Uterus (tissue), 4 donors: ENCODE results near the gene YPEL5. TPM values are rescaled to one million over a fixed set of nuclear protein-coding genes. Genes with fewer than 3 reads are reported as not detected.

Experiments
- DNase-seq, 2 donors: peaks; one replicate each; pipeline ENCODE4 v3.0.0-alpha.2; 2019 to 2020
- H3K27ac ChIP-seq, 2 donors: fragments of 200-600 bp; sonication (generic); 1 replicate in 1 of 2; 2 replicates in 1 of 2; pipeline ENCODE4 v1.5.1; 2016 to 2018
- H3K27me3 ChIP-seq, 2 donors: fragments of 200-600 bp; sonication (generic); one replicate each; pipeline ENCODE4 v1.5.1; 2018 to 2019; ENCODE audit warnings: control low read depth in 1 of 2
- H3K36me3 ChIP-seq, 2 donors: fragments of 200-600 bp; sonication (generic); one replicate each; pipeline ENCODE4 v1.5.1; 2019; ENCODE audit warnings: control low read depth in 1 of 2
- H3K4me1 ChIP-seq, 2 donors: fragments of 200-600 bp; sonication (generic); one replicate each; pipeline ENCODE4 v1.5.1; 2018 to 2019; ENCODE audit warnings: control low read depth in 1 of 2
- H3K4me3 ChIP-seq, 2 donors: fragments of 200-600 bp; sonication (generic); 1 replicate in 1 of 2; 2 replicates in 1 of 2; pipeline ENCODE4 v1.5.1; 2018 to 2019; ENCODE audit warnings: mild to moderate bottlenecking in 1 of 2
- H3K9me3 ChIP-seq, 2 donors: fragments of 200-600 bp; sonication (generic); one replicate each; pipeline ENCODE4 v1.5.1; 2019; ENCODE audit warnings: control low read depth in 1 of 2
- POLR2A ChIP-seq, 2 donors: fragments of 450-650 bp; IDR thresholded peaks; one replicate each; pipeline ENCODE4 v1.6.1; 2016; ENCODE audit warnings: antibody characterized with exemption in 2 of 2, mild to moderate bottlenecking in 1 of 2, moderate library complexity in 1 of 2
- intact Hi-C: fragments of 100-400 bp; cut with DNase I; formaldehyde crosslinking; loops from one replicate; pipeline ENCODE4 v1.15.1; 2023; ENCODE audit warnings: low total_unique reads
- total RNA-seq, 4 donors: library from RNA; depleted of rRNA in 3 of 4; stranded (reverse); fragments of >200 nt in 3 of 4; gene quantifications; one replicate each; pipeline versions ENCODE4 v1.1.0 to v1.2.4, GENCODE V29; 2014 to 2023
- TF ChIP-seq, protein P1 (sequence below), 4 experiments: fragments of 200-600 bp in 2 of 4; fragments of 450-650 bp in 2 of 4; sonication (generic) in 2 of 4; IDR thresholded peaks; one replicate each; pipeline ENCODE4 v1.5.1; 2016 to 2019; ENCODE audit warnings: antibody characterized with exemption in 4 of 4, mild to moderate bottlenecking in 2 of 4, moderate library complexity in 1 of 4
- donor health status: DM: yes; HTN: yes; CAD: no.

YPEL5 gene
- total RNA-seq, 4 donors from 2014 or later = 79.1 to 131 (median 104) TPM

- DNase-seq = no peak
- no peak overlapping the region for H3K4me3 ChIP-seq
- H3K27me3 ChIP-seq = no peaks in the 10 kb centered on the region
- H3K4me1 ChIP-seq = no peaks in the 10 kb centered on the region
- no peak for TF ChIP-seq POLR2A (IDR thresholded peaks at IDR 0.05)
- TF ChIP-seq, protein P1, sequence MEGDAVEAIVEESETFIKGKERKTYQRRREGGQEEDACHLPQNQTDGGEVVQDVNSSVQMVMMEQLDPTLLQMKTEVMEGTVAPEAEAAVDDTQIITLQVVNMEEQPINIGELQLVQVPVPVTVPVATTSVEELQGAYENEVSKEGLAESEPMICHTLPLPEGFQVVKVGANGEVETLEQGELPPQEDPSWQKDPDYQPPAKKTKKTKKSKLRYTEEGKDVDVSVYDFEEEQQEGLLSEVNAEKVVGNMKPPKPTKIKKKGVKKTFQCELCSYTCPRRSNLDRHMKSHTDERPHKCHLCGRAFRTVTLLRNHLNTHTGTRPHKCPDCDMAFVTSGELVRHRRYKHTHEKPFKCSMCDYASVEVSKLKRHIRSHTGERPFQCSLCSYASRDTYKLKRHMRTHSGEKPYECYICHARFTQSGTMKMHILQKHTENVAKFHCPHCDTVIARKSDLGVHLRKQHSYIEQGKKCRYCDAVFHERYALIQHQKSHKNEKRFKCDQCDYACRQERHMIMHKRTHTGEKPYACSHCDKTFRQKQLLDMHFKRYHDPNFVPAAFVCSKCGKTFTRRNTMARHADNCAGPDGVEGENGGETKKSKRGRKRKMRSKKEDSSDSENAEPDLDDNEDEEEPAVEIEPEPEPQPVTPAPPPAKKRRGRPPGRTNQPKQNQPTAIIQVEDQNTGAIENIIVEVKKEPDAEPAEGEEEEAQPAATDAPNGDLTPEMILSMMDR (IDR thresholded peaks at IDR 0.05) = no peak
- H3K27ac ChIP-seq = no peak overlapping the region
- no peaks in the 10 kb centered on the region for H3K36me3 ChIP-seq
- H3K9me3 ChIP-seq = no peaks in the 10 kb centered on the region
- intact Hi-C loops = no loop called here
Observed at GRCh38 chr2:30112561-30112960, 34.2 kb upstream of the YPEL5 start.

DNA sequence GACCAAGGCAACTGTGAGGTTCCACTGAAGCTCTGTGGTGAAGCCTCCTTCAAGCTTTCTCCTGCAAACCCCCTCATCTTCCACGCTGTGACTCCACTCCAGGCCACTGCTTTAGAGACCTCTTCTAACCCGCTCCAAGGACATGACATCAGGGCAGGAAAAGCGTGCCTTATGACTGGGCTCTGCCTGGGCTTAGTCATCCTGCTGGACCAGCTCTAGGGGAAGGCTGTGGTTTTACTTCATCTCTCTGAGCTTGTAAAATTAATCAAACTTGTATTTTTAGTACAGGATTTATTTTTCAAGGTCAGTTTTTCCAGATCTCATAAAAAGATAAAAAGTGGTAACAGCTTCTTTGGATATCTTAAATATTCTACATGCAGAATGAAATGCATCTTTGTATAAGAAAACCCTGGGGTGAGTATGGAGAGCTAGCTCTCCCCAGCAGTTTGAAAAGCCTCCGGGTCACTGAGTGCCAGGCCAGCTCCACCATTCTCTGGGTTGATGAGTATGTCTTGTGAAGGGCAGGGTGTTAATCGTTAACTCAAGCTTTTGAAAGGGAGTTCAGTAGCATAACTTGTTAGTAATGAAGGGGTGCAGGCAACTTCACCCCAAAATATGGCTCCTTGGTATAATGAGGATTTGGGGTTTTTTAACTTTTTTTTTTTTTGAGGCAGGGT, 33.1 kb upstream of the YPEL5 start:
- Histone ChIP-seq H3K36me3 (no peaks in the 10 kb centered on the region), H3K4me1 (no peaks in the 10 kb centered on the region), H3K4me3 (no peak overlapping the region), H3K27me3 (no peaks in the 10 kb centered on the region), H3K27ac (no peak overlapping the region), H3K9me3 (no peaks in the 10 kb centered on the region)
- no peak for TF ChIP-seq POLR2A (IDR thresholded peaks at IDR 0.05)
- TF ChIP-seq, protein P1 (IDR thresholded peaks at IDR 0.05) = no peak
- intact Hi-C loops = no loop called here
- no peak for DNase-seq

DNA sequence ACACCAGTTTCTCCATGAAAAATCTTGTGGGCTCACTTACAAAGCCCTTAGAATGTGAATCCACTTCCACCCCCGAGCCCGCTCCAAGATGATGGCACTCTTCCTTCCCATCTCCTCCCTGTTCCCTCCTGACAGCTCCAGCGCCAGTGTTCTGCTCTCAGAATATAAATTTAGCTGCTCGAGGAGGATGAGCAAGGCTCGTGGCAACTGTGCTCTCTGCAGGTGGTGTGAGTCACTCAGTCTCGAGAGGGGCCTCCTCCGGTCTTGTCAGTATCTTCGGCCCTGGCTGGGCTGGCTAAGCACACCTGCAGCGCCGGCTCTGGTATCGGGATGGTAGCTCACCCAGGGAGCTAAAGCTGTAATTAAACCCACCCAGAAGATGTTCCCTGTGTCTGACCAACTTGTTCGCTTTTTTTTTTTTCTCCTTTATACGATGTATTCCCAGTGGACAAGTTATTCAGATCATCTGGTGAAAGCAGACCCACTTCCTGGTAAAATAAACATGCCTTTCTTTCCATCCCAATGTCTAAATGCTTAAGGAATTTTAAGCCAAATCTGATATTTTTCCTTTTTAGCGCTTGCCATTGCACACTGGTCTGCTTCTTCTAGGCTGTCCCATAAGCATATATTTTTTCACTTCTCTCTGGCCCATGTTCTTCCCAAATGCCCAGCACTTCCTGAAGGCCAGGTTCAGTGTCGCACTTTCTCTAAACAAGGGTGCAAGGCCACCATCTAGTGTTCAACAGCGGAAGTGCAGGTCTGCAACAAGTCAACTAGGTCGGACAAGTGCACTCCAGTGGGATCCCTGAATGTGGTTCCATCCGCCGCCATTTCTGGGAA, 31.4 kb upstream of the YPEL5 start:
- H3K9me3 ChIP-seq = no peaks in the 10 kb centered on the region
- H3K4me1 ChIP-seq = no peaks in the 10 kb centered on the region
- TF ChIP-seq, protein P1 (IDR thresholded peaks at IDR 0.05) = peak; percentile 76 to 84 (median 84)
- no peak for TF ChIP-seq POLR2A (IDR thresholded peaks at IDR 0.05)
- peak; percentile 77 to 80 for DNase-seq
- peak overlapping the region; percentile 33 to 42 for H3K27ac ChIP-seq
- intact Hi-C loops = no loop called here
- H3K4me3 ChIP-seq = no peak overlapping the region
- H3K27me3 ChIP-seq = no peaks in the 10 kb centered on the region
- no peaks in the 10 kb centered on the region for H3K36me3 ChIP-seq

DNA sequence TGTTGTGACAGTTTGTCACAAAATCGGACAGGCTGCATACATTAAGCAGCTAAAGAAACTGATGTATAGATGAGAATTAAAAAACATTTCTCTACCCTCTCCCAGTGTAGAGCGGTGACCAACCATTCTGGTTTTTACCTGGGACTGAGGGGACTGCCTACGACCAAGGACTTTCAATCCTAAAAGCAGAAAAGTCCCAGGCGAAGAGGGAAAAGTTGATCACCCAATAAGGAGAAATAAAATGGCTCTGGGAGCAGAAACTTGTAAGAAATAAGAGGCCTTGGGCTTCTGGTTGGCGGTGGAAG, 30.9 kb upstream of the YPEL5 start:
- intact Hi-C loops = no loop called here
- H3K27me3 ChIP-seq = no peaks in the 10 kb centered on the region
- no peaks in the 10 kb centered on the region for H3K36me3 ChIP-seq
- no peaks in the 10 kb centered on the region for H3K4me1 ChIP-seq
- TF ChIP-seq, protein P1 (IDR thresholded peaks at IDR 0.05) = no peak
- TF ChIP-seq POLR2A (IDR thresholded peaks at IDR 0.05) = no peak
- no peak overlapping the region for H3K4me3 ChIP-seq
- no peak for DNase-seq
- no peak overlapping the region for H3K27ac ChIP-seq
- no peaks in the 10 kb centered on the region for H3K9me3 ChIP-seq

DNA sequence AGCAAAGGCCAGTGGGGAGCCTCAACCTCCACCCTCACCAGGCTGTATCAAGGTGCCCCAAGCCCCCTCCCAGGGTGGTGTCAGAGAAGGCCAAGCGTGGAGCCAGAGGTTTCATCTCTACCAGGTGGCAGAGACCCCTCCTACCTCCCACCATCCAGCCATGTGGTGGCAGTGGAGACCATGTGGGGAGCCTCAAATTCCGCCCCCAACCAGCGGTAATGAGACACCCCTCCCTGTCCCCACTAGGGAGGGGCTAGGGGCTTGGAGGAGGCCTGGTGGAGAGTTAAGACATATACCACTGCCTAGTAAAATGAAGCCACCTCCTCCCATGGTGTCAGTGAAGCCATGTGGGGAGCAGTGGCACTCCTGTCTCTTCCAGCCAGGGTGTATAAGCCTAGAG, 24.4 kb upstream of the YPEL5 start:
- intact Hi-C loops = no loop called here

More for the DNA sequence above, 24.4 kb upstream of the YPEL5 start:
- TF ChIP-seq POLR2A (IDR thresholded peaks at IDR 0.05) = no peak
- TF ChIP-seq, protein P1 (IDR thresholded peaks at IDR 0.05) = no peak
- H3K4me3 ChIP-seq = no peak overlapping the region
- no peak overlapping the region for H3K27ac ChIP-seq
- H3K9me3 ChIP-seq = no peaks in the 10 kb centered on the region
- no peak for DNase-seq
- H3K36me3 ChIP-seq = no peaks in the 10 kb centered on the region
- no peaks in the 10 kb centered on the region for H3K27me3 ChIP-seq
- no peaks in the 10 kb centered on the region for H3K4me1 ChIP-seq
